AML-193 (cell line): ENCODE data around the gene ZNF493.
A peak's percentile ranks its signal among the peaks of the same experiment; 100 is the strongest.

Source experiments
- DNase-seq, 2 experiments: peaks; one replicate each; lab custom pipeline; 2025; lab: John Stamatoyannopoulos, UW

The ZNF493 gene

DNA sequence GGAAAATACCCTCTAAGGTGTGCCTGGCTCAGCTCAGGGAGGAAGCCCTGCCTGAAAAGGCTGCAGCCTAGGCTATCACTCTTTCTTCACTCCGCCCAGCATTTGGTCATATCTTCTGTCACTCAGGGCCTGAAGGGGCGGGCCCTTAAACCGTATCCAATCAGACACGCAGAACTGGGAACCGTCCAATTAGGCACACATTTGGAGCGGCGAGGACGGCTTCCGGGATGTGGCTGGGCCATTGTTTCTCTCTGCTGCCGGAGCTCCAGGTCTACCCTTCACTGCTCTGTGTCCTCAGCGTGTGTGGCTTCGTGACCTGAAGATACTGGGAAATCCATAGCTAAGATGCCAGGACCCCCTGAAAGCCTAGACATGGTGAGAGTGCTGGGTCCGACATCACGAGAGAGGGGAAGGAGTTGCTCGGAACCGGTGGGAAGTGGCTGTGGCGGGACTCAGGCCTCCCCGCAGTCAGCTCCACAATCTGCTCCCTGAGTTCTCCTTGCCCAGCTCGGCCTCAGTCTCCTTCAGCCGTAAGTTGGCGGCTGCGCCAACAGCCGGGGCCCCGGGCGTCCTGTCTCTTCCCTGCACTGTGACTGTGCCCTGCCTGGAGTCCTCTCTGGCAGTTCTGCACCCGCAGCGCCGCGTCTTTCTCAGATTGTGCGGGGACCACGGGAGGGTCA, at the start of gene ZNF493:
Gene ZNF493 (plus strand): TSS at position 241 of the 680 bp plus-strand sequence. CDS start 105 bp downstream, at position 346.
- peak; percentile 95 to 97 for DNase-seq

- DNase-seq, result no peak
Measured at GRCh38 chr19:21352830-21353229, 44.1 kb upstream of the ZNF493 start.

- peak; percentile 95 for DNase-seq
Measured at GRCh38 chr19:21358768-21359451, 38.0 kb upstream of the ZNF493 start, which contains the start of gene ZNF738. ZNF738 (plus strand) TSS chr19:21359000; CDS start chr19:21359141, 141 bp downstream.

GRCh38 chr19:21362291-21362690, 34.6 kb upstream of the ZNF493 start:
- DNase-seq, result no peak

DNA sequence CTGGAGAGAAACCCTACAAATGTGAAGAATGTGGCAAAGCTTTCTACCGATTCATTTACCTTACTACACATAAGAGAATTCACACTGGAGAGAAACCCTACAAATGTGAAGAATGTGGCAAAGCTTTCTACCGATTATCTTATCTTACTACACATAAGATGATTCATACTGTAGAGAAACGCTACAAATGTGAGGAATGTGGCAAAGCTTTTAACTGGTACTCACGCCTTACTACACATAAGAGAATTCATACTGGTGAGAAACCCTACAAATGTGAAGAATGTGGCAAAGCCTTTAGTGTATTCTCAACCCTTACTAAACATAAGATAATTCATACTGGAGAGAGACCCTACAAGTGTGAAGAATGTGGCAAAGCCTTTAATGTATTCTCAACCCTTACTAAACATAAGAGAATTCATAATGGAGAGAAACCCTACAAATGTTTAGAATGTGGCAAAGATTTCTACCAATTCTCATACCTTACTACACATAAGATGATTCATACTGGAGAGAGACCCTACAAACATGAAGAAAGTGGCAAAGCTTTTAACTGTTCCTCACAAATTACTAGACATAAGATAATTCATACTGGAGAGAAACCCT, 12.9 kb upstream of the ZNF493 start:
- no peak for DNase-seq

DNA sequence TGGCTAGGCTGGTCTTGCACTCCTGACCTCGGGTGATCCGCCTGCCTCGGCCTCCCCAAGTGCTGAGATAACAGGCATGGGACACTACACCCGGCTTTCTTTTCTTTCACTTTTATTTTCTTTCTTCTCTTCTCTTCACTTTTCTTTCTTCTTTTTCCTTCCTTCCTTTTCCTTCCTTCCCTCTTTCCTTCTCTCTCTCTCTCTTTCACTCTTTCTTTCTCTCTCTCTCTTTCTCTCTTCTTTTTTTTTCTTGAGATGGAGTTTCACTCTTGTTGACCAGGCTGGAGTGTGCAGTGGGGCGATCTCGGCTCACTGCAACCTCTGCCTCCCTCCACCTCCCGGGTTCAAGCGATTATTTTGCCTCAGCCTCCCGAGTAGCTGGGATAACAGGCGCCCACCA, 812 bp upstream of the ZNF493 start:
- no peak for DNase-seq

- no peak for DNase-seq
Measured at GRCh38 chr19:21398851-21399250, 1.9 kb downstream of the ZNF493 start.

GRCh38 chr19:21402303-21402985, 5.5 kb downstream of the ZNF493 start:
- DNase-seq, result no peak

DNA sequence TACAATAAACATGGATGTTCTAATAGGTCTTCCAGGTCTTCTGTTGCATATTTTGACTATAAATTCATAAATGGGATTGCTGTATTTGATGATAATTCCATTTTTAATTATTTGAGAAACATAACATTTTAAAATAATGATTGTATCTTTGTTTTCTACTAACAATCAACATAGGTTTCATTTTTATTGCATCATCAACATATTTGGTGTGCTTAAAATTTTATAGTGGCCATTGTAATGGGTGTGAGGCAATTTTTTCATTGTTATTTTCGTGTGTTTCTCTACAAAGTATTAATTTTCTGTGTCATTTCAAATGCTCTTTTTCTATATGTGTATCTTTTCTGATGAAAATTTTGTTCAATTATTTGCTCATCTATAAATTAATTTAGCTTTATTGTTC, 13.2 kb downstream of the ZNF493 start:
- no peak for DNase-seq

- DNase-seq, result no peak
Measured at GRCh38 chr19:21422244-21422643, 25.3 kb downstream of the ZNF493 start.

DNA sequence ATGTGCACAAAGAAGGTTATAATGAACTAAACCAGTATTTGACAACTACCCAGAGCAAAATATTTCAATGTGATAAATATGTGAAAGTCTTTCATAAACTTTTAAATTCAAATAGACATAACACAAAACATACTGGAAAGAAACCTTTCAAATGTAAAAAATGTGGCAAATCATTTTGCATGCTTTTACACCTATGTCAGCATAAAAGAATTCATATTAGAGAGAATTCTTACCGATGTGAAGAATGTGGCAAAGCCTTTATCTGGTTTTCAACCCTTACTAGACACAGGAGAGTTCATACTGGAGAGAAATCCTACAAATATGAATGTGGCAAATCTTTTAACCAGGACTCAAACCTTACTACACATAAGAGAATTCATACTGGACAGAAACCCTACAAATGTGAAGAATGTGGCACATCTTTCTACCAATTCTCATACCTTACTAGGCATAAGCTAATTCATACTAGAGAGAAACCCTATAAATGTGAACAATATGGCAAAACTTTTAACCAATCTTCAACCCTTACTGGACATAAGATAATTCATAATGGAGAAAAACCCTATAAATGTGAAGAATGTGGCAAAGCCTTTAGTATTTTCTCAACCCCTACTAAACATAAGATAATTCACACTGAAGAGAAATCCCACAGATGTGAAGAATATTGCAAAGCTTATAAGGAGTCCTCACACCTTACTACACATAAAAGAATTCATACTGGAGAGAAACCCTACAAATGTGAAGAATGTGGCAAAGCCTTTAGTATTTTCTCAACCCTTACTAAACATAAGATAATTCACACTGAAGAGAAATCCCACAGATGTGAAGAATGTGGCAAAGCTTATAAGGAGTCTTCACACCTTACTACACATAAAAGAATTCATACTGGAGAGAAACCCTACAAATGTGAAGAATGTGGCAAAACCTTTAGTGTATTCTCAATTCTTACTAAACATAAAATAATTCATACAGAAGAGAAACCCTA, 26.4 kb downstream of the ZNF493 start:
- no peak for DNase-seq

DNA sequence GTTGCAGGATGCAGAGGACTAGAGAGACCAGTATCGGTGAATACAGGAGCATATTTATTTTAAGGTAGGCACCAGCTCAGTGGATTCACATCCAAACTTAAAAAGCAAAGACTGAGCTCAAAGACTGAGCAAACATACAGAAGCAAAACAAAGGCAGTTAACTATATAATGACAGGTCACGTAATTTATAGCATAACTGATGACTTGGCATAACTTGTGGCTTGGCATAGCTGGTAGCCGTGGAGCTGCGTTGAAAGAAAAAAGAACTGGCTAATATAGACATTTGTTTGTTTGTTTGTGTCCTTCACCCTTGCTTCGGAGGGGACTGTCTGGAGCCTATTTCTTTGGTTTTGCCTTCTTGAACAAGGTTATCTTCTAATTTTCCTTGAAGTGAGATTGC, 33.7 kb downstream of the ZNF493 start:
- DNase-seq, result no peak

DNA sequence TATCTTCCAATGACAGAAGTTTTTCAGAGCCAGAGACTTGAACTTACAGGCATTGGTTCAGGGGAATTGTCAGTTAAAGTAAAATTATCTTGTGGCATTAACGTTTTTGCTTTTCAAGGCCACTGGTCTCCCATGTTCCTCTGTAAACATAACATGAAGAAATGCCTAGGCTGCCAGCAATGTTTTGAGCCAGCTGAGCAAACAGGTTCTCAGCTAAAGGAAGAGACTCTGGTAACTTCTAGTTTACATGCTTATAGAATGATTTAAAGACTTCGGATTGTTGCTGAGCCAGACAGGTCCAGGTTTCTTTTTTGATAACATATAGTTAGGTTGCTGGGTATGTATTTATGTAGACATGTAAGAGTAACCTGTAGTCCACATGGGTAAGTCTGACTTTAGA, 35.7 kb downstream of the ZNF493 start:
- no peak for DNase-seq

- DNase-seq, result no peak
Measured at GRCh38 chr19:21434516-21434915, 37.6 kb downstream of the ZNF493 start.

- no peak for DNase-seq
Measured at GRCh38 chr19:21434967-21435544, 38.1 kb downstream of the ZNF493 start.

GRCh38 chr19:21439201-21439751, 42.3 kb downstream of the ZNF493 start:
- DNase-seq, result peak; percentile 80 to 84

- no peak for DNase-seq
Measured at GRCh38 chr19:21440321-21440720, 43.4 kb downstream of the ZNF493 start.

GRCh38 chr19:21451187-21451586, 54.3 kb downstream of the ZNF493 start:
- no peak for DNase-seq

DNA sequence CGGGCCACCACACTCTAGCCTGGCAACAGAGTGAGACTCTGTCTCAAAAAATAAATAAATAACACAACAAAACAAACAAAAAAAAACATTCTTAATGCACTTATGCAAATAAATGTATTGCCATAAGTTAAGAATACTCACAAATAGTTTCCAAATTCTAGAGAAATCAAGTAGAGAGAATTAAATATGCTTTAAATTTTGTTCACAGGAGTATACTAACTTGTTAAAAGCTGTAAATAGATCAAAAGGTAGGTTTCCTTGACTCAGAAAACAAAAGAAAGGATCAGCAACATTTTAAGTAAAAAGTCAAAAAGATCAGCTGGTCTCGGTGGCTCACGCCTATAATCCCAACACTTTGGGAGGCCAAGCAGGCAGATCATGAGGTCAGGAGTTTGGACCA, 58.0 kb downstream of the ZNF493 start:
- DNase-seq, result no peak

GRCh38 chr19:21460686-21461085, 63.8 kb downstream of the ZNF493 start:
- DNase-seq, result no peak

DNA sequence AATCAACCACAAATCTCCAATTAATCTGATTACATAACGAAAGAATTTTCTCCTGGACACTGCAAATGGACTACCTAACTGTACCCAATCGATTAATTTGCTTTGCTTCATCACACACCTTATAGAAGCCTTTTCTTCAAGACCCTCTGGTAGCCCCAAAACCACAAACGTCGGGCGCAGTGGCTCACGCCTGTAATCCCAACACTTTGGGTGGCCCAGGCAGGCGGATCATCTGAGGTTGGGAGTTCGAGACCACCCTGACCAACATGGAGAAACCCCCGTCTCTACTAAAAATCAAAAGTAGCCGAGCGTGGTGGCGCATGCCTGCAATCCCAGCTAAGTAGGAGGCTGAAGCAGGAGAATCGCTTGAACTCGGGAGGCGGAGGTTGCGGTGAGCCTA, 65.6 kb downstream of the ZNF493 start:
- no peak for DNase-seq
